ENCODE measurements around the gene CNKSR3. TPM values are rescaled to one million over a fixed set of nuclear protein-coding genes. Genes with fewer than 3 reads are reported as not detected.

Gene CNKSR3
- total and polyA plus RNA-seq, 2 experiments from 2014 or later: 4.4 to 4.7 TPM

DNA sequence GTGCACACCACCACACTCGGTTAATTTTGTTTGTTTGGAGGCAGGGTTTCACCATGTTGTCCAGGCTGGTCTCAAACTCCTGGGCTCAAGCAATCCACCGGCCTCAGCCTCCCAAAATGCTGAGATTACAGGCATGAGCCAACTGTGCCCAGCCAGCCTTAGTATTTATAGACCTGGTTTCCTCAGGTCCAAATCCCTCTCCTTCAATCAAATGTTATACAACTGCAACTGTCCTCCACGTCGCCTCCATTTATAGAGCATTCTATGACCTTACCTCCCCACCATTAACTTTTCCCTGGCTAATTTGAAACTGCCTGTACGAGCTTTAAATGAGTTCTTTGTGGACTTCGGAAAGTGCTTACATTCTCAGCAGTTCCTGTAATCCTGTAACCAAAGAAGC lies 114.6 kb downstream of the CNKSR3 start:
- Histone ChIP-seq H3K4me1 (ENCODE audit: low read depth) (no peaks in the 10 kb centered on the region), H3K36me3 (no peaks in the 10 kb centered on the region), H3K9me3 (ENCODE audit: low read depth) (no peaks in the 10 kb centered on the region), H3K27ac (no peak overlapping the region), H3K27me3 (no peaks in the 10 kb centered on the region), H3K4me3 (no peak overlapping the region)
- TF ChIP-seq, protein P1, sequence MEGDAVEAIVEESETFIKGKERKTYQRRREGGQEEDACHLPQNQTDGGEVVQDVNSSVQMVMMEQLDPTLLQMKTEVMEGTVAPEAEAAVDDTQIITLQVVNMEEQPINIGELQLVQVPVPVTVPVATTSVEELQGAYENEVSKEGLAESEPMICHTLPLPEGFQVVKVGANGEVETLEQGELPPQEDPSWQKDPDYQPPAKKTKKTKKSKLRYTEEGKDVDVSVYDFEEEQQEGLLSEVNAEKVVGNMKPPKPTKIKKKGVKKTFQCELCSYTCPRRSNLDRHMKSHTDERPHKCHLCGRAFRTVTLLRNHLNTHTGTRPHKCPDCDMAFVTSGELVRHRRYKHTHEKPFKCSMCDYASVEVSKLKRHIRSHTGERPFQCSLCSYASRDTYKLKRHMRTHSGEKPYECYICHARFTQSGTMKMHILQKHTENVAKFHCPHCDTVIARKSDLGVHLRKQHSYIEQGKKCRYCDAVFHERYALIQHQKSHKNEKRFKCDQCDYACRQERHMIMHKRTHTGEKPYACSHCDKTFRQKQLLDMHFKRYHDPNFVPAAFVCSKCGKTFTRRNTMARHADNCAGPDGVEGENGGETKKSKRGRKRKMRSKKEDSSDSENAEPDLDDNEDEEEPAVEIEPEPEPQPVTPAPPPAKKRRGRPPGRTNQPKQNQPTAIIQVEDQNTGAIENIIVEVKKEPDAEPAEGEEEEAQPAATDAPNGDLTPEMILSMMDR (IDR thresholded peaks at IDR 0.05; ENCODE audit: low read depth, low read length): no peak
- no peak for DNase-seq (ENCODE audit: low read depth in 1 of 2, low spot score in 1 of 2)

DNA sequence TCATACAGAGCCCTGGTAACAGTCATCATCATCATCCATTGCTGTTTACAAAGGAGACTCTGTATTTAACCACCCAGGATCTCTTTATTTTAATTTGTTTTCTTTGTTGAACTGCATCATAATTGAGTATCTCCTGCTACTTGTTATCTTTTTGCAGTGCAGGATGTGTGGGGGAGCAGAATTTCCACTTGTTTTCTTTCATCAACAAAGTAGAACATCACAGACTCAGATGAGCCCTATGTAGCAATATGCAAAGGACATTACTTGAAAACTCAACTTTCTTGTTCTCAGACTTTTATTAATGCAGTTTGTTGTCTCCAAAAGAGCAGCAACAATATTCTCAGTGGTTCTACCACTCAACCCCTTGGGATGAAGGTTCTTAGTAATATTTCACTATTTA lies 115.2 kb downstream of the CNKSR3 start:
- H3K36me3 ChIP-seq: no peaks in the 10 kb centered on the region
- H3K4me1 ChIP-seq (ENCODE audit: low read depth): no peaks in the 10 kb centered on the region
- DNase-seq (ENCODE audit: low read depth in 1 of 2, low spot score in 1 of 2): no peak
- no peak overlapping the region for H3K4me3 ChIP-seq
- no peak overlapping the region for H3K27ac ChIP-seq
- H3K9me3 ChIP-seq (ENCODE audit: low read depth): no peaks in the 10 kb centered on the region
- H3K27me3 ChIP-seq: no peaks in the 10 kb centered on the region
- TF ChIP-seq, protein P1 (IDR thresholded peaks at IDR 0.05; ENCODE audit: low read depth, low read length): no peak

- H3K9me3 ChIP-seq (ENCODE audit: low read depth): no peaks in the 10 kb centered on the region
- H3K4me3 ChIP-seq: no peak overlapping the region
- peak in 1 of 2 donors; percentile 54 for DNase-seq (ENCODE audit: low read depth in 1 of 2, low spot score in 1 of 2)
- no peaks in the 10 kb centered on the region for H3K4me1 ChIP-seq (ENCODE audit: low read depth)
- H3K27me3 ChIP-seq: no peaks in the 10 kb centered on the region
- no peak overlapping the region for H3K27ac ChIP-seq
- TF ChIP-seq, protein P1 (IDR thresholded peaks at IDR 0.05; ENCODE audit: low read depth, low read length): no peak
- H3K36me3 ChIP-seq: no peaks in the 10 kb centered on the region
Observed at GRCh38 chr6:154394571-154394970, 115.9 kb downstream of the CNKSR3 start.

GRCh38 chr6:154390034-154390433 lies 120.5 kb downstream of the CNKSR3 start:
- Histone ChIP-seq H3K4me1 (ENCODE audit: low read depth) (no peaks in the 10 kb centered on the region), H3K27me3 (no peaks in the 10 kb centered on the region), H3K27ac (no peak overlapping the region), H3K4me3 (no peak overlapping the region), H3K9me3 (ENCODE audit: low read depth) (no peaks in the 10 kb centered on the region), H3K36me3 (no peaks in the 10 kb centered on the region)
- no peak for DNase-seq (ENCODE audit: low read depth in 1 of 2, low spot score in 1 of 2)
- TF ChIP-seq, protein P1 (IDR thresholded peaks at IDR 0.05; ENCODE audit: low read depth, low read length): no peak

GRCh38 chr6:154388803-154389202 lies 121.7 kb downstream of the CNKSR3 start:
- no peaks in the 10 kb centered on the region for H3K36me3 ChIP-seq
- no peak overlapping the region for H3K27ac ChIP-seq
- TF ChIP-seq, protein P1 (IDR thresholded peaks at IDR 0.05; ENCODE audit: low read depth, low read length): no peak
- H3K27me3 ChIP-seq: no peaks in the 10 kb centered on the region
- no peak for DNase-seq (ENCODE audit: low read depth in 1 of 2, low spot score in 1 of 2)
- H3K4me1 ChIP-seq (ENCODE audit: low read depth): no peaks in the 10 kb centered on the region
- no peaks in the 10 kb centered on the region for H3K9me3 ChIP-seq (ENCODE audit: low read depth)
- H3K4me3 ChIP-seq: no peak overlapping the region
